ENCODE results near the gene CYP2W1. TPM values are rescaled to one million over a fixed set of nuclear protein-coding genes. Genes with fewer than 3 reads are reported as not detected.

Gene CYP2W1
- total and polyA plus RNA-seq, 10 of the 15 experiments (the other 5 are each of a cell fraction or from before 2014, with no cell fraction given), result not detected

DNA sequence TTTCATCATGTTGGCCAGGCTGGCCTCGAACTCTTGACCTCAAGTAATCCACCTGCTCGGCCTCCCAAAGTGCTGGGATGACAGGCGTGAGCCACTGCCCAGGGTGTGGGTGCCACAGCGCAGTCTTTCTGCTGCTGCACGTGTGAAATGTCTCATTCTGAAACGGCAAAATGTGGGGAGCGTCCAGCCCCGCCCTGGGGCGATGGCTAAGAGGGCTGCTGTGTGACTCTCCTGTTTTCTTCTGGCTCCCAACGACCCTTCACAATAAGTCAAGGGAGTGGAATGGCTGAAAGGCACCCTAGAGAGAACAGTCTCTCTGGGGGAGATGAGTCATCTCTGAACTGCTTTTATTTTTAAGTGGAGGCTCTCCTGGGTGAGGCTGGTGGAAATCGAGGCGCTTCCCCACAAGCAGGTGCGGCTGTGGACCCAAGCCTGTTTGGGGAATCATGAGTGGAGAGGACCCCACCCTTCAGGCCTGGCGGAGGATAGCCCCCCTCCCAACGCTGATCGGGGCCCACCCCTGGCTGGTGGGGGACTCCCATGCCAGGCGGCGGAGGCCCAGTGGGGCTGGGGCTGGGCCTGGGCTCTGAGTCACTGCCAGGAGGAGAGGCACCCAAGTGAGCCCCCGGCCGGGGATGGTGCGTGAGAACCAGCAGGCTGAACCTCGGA, 46.5 kb upstream of the CYP2W1 start (continued):
- TF ChIP-seq, protein P1, sequence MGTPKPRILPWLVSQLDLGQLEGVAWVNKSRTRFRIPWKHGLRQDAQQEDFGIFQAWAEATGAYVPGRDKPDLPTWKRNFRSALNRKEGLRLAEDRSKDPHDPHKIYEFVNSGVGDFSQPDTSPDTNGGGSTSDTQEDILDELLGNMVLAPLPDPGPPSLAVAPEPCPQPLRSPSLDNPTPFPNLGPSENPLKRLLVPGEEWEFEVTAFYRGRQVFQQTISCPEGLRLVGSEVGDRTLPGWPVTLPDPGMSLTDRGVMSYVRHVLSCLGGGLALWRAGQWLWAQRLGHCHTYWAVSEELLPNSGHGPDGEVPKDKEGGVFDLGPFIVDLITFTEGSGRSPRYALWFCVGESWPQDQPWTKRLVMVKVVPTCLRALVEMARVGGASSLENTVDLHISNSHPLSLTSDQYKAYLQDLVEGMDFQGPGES (IDR thresholded peaks at IDR 0.05), result no peak
- TF ChIP-seq TCF12 (IDR thresholded peaks at IDR 0.05; ENCODE audit: low read depth, low read length), result peak; percentile 71; the same call in 1 of the 2 replicates
- TF ChIP-seq PAX8 (IDR thresholded peaks at IDR 0.05), result no peak
- TF ChIP-seq SMAD1 (IDR thresholded peaks at IDR 0.05; ENCODE audit: low read depth, partially characterized antibody), result no peak
- no peak for TF ChIP-seq SUPT20H (IDR thresholded peaks at IDR 0.05; ENCODE audit: borderline replicate concordance, control insufficient read depth, low read depth, low read length)
- TF ChIP-seq CBX5 (IDR thresholded peaks at IDR 0.05; ENCODE audit: low read depth), result peak; percentile 54; the same call in 1 of the 2 replicates
- TF ChIP-seq, protein P2, sequence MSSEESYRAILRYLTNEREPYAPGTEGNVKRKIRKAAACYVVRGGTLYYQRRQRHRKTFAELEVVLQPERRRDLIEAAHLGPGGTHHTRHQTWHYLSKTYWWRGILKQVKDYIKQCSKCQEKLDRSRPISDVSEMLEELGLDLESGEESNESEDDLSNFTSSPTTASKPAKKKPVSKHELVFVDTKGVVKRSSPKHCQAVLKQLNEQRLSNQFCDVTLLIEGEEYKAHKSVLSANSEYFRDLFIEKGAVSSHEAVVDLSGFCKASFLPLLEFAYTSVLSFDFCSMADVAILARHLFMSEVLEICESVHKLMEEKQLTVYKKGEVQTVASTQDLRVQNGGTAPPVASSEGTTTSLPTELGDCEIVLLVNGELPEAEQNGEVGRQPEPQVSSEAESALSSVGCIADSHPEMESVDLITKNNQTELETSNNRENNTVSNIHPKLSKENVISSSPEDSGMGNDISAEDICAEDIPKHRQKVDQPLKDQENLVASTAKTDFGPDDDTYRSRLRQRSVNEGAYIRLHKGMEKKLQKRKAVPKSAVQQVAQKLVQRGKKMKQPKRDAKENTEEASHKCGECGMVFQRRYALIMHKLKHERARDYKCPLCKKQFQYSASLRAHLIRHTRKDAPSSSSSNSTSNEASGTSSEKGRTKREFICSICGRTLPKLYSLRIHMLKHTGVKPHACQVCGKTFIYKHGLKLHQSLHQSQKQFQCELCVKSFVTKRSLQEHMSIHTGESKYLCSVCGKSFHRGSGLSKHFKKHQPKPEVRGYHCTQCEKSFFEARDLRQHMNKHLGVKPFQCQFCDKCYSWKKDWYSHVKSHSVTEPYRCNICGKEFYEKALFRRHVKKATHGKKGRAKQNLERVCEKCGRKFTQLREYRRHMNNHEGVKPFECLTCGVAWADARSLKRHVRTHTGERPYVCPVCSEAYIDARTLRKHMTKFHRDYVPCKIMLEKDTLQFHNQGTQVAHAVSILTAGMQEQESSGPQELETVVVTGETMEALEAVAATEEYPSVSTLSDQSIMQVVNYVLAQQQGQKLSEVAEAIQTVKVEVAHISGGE (CRISPR knock-in tag; IDR thresholded peaks at IDR 0.05), result no peak
- TF ChIP-seq SRF (IDR thresholded peaks at IDR 0.05; ENCODE audit: low read depth in 2 of 2, low read length in 2 of 2), result no peak
- TF ChIP-seq, protein P3, sequence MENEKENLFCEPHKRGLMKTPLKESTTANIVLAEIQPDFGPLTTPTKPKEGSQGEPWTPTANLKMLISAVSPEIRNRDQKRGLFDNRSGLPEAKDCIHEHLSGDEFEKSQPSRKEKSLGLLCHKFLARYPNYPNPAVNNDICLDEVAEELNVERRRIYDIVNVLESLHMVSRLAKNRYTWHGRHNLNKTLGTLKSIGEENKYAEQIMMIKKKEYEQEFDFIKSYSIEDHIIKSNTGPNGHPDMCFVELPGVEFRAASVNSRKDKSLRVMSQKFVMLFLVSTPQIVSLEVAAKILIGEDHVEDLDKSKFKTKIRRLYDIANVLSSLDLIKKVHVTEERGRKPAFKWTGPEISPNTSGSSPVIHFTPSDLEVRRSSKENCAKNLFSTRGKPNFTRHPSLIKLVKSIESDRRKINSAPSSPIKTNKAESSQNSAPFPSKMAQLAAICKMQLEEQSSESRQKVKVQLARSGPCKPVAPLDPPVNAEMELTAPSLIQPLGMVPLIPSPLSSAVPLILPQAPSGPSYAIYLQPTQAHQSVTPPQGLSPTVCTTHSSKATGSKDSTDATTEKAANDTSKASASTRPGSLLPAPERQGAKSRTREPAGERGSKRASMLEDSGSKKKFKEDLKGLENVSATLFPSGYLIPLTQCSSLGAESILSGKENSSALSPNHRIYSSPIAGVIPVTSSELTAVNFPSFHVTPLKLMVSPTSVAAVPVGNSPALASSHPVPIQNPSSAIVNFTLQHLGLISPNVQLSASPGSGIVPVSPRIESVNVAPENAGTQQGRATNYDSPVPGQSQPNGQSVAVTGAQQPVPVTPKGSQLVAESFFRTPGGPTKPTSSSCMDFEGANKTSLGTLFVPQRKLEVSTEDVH (IDR thresholded peaks at IDR 0.05; ENCODE audit: low read depth, partially characterized antibody), result no peak
- TF ChIP-seq KLF5 (IDR thresholded peaks at IDR 0.05; ENCODE audit: partially characterized antibody), result no peak
- no peak for TF ChIP-seq MAX (IDR thresholded peaks at IDR 0.05; ENCODE audit: low read depth, low read length)
- no peak for TF ChIP-seq SIN3A (IDR thresholded peaks at IDR 0.05; ENCODE audit: low read depth, low read length)
- no peak; the same call in 1 of the 2 replicates for TF ChIP-seq POLR2A (IDR thresholded peaks at IDR 0.05; ENCODE audit: low read depth, low read length)
- no peak for TF ChIP-seq POLR2AphosphoS2 (IDR thresholded peaks at IDR 0.05; ENCODE audit: low read depth, low read length)
- TF ChIP-seq ATF7 (IDR thresholded peaks at IDR 0.05; ENCODE audit: low read depth), result no peak; the same call in 1 of the 2 replicates
- no peak for TF ChIP-seq ELK1 (IDR thresholded peaks at IDR 0.05; ENCODE audit: low read depth, low read length)
- peak; percentile 51 for TF ChIP-seq CREM (IDR thresholded peaks at IDR 0.05; ENCODE audit: low read depth)
- no peak for TF ChIP-seq RAD21 (IDR thresholded peaks at IDR 0.05; ENCODE audit: insufficient read depth, low read depth, low read length)
- no peak for TF ChIP-seq BRCA1 (IDR thresholded peaks at IDR 0.05; ENCODE audit: low read depth, low read length)
- TF ChIP-seq GATAD2B (conservative IDR thresholded peaks at IDR 0.05; ENCODE audit: low read depth), result peak; percentile 99
- TF ChIP-seq FOXK2 (IDR thresholded peaks at IDR 0.05), result no peak
- TF ChIP-seq NFXL1 (IDR thresholded peaks at IDR 0.05; ENCODE audit: borderline replicate concordance), result no peak
